NCI-H69 (cell line): ENCODE measurements around the gene MAP1B.

ENCODE experiments used
- DNase-seq: peaks from one replicate; lab custom pipeline; 2025; lab: John Stamatoyannopoulos, UW

MAP1B gene

DNA sequence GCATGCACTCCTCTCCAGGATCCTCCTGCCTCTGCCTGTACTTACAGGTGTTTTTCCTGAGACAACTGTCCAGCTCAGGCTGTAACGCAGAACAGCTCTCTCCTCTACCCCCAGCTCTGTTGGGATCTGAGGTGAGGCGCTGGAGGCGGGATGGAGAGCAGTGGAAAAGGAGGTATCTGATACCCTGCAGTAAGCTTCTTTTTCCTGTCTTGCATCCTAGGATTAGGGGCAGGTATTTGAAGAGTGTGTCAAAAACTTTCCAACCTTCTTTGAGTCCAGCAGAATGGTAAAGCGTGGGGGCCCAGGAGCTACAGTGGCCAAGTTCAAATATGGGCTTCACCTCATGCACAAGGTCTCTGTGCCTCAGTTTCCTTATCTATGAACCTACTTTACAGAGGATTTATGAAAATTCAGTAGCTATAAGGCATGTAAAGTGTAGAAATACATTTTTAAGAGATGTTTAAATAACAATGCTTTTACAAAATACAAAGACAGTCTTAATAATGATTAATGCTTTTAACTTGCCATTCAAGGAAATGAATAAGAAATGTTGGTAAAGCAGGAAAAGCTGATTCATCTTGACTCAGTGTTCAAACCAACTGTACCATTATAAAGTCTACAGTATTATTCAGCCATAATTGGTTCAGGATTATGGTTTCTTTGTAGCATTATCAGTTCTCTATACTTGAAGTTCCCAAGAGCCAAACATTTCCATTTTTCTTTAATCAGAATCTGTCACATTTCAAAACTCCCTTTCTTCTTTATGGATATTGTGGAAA lies 26.1 kb downstream of the MAP1B start:
- DNase-seq: peak; percentile 43

DNA sequence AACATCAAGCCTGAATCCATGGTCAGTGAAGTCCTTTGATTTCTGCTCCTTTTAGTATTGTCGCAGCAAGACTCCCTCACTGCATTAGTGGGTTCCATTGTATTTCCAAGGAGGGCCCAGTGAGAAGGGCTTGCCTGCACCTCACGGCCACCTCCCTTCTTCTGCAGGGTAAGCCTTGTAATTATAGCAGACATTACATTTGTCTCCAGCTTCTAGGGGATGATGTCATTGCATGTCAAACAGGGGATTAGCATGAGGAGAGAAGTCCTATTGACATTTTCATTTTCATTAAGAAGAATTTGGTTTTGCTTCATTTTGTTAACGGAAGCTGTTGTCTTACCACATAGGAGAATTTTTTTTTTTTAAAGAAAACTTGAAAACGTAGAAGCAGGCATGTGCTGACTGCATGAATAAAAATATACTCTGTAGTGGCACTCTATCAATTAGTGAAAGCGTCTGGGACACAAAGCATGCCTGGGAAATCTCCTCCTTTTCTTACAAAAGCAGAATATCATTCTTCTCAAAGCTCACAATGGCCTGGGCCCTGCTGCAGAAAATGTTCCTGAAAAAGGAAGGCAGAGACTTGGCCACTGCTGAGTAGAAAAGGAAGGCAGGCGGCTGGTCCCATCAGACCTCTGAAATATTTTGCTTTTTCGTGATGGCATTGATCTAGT lies 27.1 kb downstream of the MAP1B start:
- DNase-seq: peak; percentile 79

- DNase-seq: peak; percentile 33
Observed at GRCh38 chr5:72137826-72138409, 30.6 kb downstream of the MAP1B start.

GRCh38 chr5:72138943-72139521 lies 31.8 kb downstream of the MAP1B start:
- no peak for DNase-seq

DNA sequence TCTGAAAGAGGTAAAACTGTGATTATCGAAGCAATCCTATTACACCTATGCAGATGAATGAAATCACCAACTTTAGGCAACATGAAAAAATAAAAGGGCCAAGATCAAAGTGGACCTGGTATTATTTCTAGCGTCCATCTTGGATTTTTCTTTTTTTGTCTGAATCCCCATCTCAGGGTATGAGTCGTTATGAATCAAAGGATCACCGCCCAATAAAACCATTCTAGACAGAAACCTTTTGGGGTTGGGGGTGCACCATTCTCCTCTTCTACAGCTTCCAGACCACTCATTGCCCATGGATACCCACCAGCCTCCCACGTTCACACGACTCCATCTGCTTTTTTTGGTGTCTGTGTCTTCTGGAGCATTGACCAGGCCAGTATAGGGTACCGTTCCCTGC lies 33.4 kb downstream of the MAP1B start:
- DNase-seq: no peak

DNA sequence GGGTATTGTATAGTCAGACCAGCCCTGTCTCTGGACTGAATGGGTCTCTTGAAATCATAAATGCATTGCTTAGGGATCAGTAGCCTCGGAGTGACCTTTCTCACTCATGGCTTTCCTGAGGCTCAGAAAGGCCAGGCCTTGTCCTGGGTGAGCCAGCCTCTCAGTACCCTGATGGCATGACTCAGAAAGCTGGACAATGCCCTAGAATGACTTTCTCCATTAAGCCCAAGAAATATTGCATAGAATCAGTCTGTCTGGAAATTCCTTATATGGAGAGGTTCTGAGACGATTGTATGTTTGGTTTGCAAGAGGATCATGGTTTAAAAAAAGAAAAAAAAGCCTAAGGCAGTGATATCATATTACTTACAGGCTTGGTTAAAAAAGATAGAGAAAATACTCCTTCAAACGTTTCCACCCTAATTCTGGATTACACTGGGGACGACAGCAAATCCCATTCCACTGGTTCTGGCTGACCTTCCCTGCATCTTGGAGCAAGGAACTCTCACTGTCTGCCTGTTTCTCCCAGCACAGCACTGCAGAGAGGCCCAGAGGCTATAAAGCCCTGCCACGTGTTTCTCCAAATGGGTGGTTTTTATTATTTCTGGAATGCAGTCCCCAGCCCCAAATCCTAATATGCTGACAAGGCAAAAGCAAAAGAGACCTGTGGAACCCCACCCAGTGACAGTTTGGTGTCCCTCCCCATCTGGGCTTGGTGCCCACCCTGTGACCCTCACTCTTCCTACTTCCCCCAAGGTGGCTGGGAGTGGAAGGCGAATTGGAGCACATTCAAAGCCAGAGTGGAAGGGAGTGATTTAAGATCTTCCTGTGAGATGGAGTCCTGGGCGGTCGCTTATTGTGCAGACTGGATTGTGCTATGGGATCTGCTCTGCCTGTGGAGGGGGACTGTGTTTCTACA lies 34.4 kb downstream of the MAP1B start:
- DNase-seq: peak; percentile 34

- no peak for DNase-seq
Observed at GRCh38 chr5:72144762-72145161, 37.5 kb downstream of the MAP1B start.

GRCh38 chr5:72145348-72145747 lies 38.1 kb downstream of the MAP1B start:
- DNase-seq: no peak

- DNase-seq: no peak
Observed at GRCh38 chr5:72146056-72146455, 38.8 kb downstream of the MAP1B start.

DNA sequence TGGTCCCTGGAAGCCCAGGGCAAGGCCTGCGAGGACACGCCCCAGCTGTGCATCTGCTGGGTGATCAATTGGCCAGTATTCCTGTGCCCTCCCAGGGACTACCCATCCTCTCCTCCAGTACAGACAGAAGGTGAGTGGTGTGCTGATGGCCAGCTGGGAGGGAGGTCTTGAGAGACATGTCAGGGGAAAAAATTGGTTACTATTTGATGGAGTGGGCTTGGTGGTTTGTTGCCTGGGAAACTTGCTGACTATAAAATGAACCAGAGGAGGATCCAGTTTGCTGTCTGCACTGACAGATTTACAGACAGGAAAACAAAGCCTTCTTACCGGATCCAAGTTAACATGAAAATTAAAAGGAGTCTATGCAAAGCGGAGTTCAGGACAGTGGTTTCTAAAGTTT lies 40.3 kb downstream of the MAP1B start:
- DNase-seq: peak; percentile 53

GRCh38 chr5:72149742-72150141 lies 42.5 kb downstream of the MAP1B start:
- DNase-seq: peak; percentile 43

GRCh38 chr5:72151169-72151568 lies 43.9 kb downstream of the MAP1B start:
- DNase-seq: peak; percentile 73

GRCh38 chr5:72151646-72152045 lies 44.4 kb downstream of the MAP1B start:
- DNase-seq: no peak

DNA sequence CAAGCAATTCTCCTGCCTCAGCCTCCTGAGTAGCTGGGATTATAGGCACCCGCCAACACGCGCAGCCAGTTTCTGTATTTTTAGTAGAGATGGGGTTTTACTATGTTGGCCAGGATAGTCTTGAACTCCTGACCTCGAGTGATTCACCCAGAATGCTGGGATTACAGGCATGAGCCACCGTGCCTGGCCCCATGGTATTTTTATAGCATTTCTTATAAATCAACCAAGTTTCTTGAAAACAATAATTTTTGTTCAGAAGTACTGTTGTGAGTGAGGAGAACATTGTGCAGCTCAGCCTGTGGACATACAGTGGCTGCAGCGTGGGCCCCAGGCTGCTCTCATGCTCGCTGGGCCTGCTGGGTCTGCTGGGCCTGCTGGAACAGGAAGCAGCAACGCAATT lies 45.3 kb downstream of the MAP1B start:
- no peak for DNase-seq

GRCh38 chr5:72153551-72153950 lies 46.3 kb downstream of the MAP1B start:
- no peak for DNase-seq

- DNase-seq: peak; percentile 84
Observed at GRCh38 chr5:72154076-72154756, 46.9 kb downstream of the MAP1B start.

DNA sequence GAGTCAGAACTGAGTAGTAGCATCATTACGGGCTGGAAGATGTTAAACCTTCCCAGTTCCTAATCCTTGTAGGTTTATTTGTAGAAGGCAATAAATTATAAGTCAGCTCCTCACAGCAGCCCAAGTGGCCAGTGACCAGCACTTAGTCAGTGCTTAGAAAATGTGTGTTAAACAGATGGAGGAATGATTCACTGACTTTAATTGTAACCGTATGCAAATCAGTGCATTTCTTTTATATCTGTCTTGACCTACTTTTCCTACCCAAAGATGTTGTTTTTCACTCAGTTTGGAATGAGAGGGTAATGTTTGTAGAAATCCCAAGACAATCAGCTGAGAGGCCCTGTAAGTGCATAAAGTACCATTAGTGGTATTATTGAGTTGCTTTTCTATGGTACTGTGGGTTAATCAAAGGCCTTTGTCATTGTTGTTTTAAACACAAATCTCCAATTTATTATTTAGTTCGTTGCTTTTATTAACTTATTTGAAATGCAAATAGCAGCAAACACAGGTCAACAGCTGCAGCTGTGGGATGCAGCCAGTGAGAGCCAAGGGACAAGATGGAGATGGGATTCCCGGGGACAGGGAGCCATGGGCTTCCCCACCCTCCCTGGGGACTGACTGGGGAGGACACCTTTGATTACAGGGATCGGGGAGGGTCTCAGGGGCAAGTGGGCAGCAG lies 49.8 kb downstream of the MAP1B start:
- DNase-seq: no peak

DNA sequence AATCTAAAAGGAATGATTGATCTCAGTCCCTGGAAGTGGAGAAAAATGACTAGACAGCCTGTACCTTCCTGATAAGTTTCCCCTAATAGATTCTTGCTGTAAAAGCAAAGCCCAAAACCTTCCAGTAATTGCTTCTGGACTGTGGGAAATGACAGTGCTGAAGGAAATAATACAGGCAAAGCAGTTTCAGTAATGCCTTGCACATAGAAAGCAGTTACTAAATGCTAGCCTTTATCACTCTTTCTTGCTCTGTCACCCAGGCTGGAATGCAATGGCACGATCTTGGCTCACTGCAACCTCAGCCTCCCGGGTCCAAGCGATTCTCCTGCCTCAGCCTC lies 50.3 kb downstream of the MAP1B start:
- no peak for DNase-seq

DNA sequence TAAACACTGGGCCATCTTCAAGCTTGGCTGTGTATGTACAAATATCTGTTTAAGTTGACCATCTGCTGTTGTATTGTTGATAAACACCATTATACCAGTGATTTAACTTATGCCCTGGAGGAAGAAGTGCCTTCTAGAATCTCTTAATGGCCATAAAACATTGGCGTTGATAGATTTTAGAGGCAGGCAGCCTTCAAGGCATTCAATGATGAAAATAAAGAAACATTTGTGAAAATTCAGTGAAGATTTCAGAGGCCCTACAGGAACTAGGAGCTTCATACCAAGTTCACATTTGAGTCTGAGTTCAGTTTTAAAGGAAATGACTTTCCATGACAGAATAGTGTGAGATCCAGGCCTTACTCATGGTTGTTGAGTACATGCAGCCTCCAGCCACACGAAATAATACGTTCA lies 52.2 kb downstream of the MAP1B start:
- peak; percentile 84 for DNase-seq

GRCh38 chr5:72160329-72160728 lies 53.1 kb downstream of the MAP1B start:
- peak; percentile 49 for DNase-seq

DNA sequence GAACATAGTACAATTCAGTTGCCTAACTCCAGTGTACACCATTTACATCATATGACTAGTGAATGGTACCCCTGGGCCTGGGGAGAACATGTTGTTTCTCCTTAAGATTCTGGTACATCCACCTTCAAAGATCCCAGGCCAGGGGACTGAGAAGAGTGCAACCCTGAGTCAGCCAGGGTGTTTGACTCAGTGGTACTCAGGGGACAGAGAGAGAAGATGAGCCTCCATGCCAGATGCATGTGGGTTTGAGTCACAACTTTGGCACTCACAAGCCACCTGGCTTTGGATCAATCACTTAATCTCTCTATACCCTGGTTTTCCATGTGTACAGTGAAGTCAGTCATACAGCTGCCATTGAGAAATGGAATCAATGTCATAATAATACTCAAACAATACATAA lies 53.7 kb downstream of the MAP1B start:
- DNase-seq: no peak
